ENCODE data around the gene SEMA3E. TPM values are rescaled to one million over a fixed set of nuclear protein-coding genes. Genes with fewer than 3 reads are reported as not detected.

SEMA3E gene
- total RNA-seq, 2 experiments from 2014 or later, result not detected

DNA sequence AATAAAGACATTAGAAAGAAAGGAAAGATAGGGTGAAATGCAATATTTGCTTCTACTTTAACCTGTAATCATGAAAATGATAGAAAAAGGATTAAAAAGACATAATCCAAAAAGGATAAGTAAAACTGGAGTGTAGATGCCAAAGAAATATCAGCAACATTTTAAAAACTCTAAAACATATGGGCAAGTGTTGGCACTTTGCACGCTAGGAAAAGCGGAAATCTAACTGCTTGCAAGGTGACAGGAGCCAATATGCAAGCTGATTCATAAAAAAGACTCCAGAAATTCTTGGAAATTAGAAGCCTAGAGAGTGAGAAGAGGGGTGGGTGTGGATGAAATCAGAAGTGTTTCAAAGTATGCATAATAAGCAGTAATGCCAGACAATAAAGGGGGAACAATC lies 161.1 kb downstream of the SEMA3E start:
- POLR2A ChIA-PET, result no interaction called here
- peaks cover 4% of the 10 kb centered on the region for H3K9me3 Mint-ChIP-seq
- no peak overlapping the region for H3K4me3 Mint-ChIP-seq
- H3K27me3 Mint-ChIP-seq, result no peaks in the 10 kb centered on the region
- CTCF ChIA-PET, result no interaction called here
- intact Hi-C loops (cut with micrococcal nuclease), result no loop called here
- H3K36me3 Mint-ChIP-seq, result no peaks in the 10 kb centered on the region
- H3K4me1 Mint-ChIP-seq (ENCODE audit: low read depth), result no peaks in the 10 kb centered on the region
- no peak overlapping the region for H3K27ac Mint-ChIP-seq
- no peak for DNase-seq

DNA sequence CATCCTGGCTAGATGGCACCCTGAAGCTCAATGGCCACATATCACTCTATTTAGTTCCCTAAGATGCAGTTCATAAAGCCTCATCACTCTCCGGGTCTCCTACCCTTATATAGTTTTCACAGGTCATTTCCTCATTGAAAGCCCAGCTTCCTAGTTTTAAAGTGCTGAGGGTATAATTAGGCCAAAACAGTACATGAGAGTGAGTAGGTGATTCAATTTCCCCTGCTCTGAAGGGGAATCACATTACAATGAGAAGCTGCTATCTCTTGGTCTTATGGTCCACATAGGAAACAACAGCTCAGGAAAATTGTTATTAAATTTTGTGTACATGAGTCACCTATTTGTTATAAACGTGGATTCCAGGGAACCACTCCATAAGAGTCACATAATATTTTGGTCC lies 162.0 kb downstream of the SEMA3E start:
- Mint-ChIP-seq H3K27me3 (no peaks in the 10 kb centered on the region), H3K4me1 (ENCODE audit: low read depth) (no peaks in the 10 kb centered on the region), H3K9me3 (peaks cover 5% of the 10 kb centered on the region), H3K27ac (no peak overlapping the region), H3K4me3 (no peak overlapping the region), H3K36me3 (no peaks in the 10 kb centered on the region)
- intact Hi-C loops (cut with micrococcal nuclease), result no loop called here
- CTCF ChIA-PET, result interaction anchor here (1.1 kb wide), 1 partner anchor 10 kb away, joined by 4 read pairs; no protein-coding TSS in a partner anchor
- no peak for DNase-seq
- POLR2A ChIA-PET, result no interaction called here

DNA sequence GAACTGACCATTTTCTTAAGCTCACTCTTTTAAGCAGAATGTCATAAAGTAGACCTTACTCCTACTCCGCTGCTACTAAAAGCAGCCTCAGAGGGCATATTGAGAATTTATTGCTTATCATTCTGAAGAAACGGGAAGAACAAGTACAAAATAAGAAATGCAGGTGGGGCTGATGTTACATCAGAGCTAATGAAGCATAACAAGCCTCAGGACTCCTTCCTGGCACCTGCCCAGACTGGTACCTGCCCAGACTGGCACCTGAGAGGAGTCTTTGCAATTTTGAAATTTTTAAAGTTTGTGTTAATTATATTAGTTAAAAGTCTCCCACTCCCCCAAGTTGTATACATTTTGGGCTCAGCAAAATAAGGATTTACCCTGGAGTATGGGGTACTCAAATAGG lies 162.4 kb downstream of the SEMA3E start:
- DNase-seq, result no peak
- H3K27me3 Mint-ChIP-seq, result no peaks in the 10 kb centered on the region
- CTCF ChIA-PET, result interaction anchor here (1.1 kb wide), 1 partner anchor 10 kb away, joined by 4 read pairs; no protein-coding TSS in a partner anchor

DNA sequence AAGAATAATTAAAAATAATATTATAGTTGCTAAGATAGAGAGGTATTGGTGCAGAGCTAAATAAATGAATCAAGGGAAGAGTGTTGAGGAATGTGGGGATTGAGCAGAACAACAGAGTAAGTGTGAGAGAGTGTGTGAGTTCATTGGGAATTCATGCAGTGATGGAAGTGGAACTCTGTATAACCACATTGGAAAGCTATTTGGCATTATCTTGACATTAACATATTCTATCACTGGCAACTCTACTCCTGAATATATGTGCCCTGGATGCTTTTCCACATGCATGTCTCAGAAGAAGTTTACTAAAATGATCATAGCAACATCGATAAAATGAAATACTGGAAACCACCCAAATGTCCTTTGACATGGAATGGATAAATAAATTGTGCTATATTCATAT lies 164.1 kb downstream of the SEMA3E start:
- CTCF ChIA-PET, result no interaction called here
- Mint-ChIP-seq H3K27me3 (no peaks in the 10 kb centered on the region), H3K4me1 (ENCODE audit: low read depth) (no peaks in the 10 kb centered on the region), H3K36me3 (no peaks in the 10 kb centered on the region), H3K27ac (no peak overlapping the region), H3K4me3 (no peak overlapping the region), H3K9me3 (peaks cover 5% of the 10 kb centered on the region)
- DNase-seq, result no peak
- POLR2A ChIA-PET, result no interaction called here
- intact Hi-C loops (cut with micrococcal nuclease), result no loop called here

More for the DNA sequence above, 162.4 kb downstream of the SEMA3E start:
- Mint-ChIP-seq H3K4me1 (ENCODE audit: low read depth) (no peaks in the 10 kb centered on the region), H3K4me3 (no peak overlapping the region), H3K27ac (no peak overlapping the region), H3K36me3 (no peaks in the 10 kb centered on the region), H3K9me3 (peaks cover 5% of the 10 kb centered on the region)
- POLR2A ChIA-PET, result no interaction called here
- intact Hi-C loops (cut with micrococcal nuclease), result no loop called here

DNA sequence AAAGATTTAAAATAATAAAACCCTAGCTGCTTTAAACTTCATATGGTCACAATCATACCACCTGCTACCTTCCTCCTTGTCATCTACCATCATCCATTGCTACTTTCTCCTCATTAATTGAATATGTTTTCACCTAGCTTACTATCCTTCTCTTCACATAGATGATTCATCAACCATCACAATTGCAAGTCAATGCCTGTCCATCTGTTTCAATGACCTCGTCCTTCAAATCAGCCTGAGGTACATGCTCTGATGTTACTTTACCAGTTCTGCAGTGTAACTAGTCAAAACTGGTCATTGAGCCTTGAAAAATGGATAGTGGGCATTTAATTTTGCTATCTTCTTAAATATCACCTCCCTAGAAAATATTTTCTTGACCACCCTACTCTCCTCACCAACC lies 164.7 kb downstream of the SEMA3E start:
- ChIA-PET POLR2A (no interaction called here), CTCF (no interaction called here)
- Mint-ChIP-seq H3K9me3 (peaks cover 5% of the 10 kb centered on the region), H3K27me3 (no peaks in the 10 kb centered on the region), H3K36me3 (no peaks in the 10 kb centered on the region), H3K27ac (no peak overlapping the region), H3K4me3 (no peak overlapping the region), H3K4me1 (ENCODE audit: low read depth) (no peaks in the 10 kb centered on the region)
- DNase-seq, result no peak
- intact Hi-C loops (cut with micrococcal nuclease), result no loop called here

DNA sequence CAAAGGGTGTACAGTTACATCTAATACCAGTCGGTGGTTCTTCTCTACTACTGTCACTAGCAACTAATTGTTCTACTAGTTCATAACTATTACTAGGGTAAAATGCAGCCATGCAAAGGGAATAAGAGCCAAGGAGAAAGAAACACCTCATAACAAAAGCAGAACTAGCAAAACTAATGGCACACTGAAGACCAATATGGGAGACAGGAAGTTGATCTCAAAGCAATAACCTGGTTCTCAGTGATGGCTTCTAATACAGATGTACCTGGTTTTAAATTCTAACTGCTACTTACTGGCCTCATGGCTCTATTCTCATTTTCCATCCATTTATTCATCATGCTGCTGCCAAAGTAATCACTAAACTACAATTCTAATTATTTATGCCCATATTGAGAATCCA lies 170.3 kb downstream of the SEMA3E start:
- DNase-seq, result no peak
- Mint-ChIP-seq H3K4me1 (ENCODE audit: low read depth) (no peaks in the 10 kb centered on the region), H3K27ac (no peak overlapping the region), H3K4me3 (no peak overlapping the region), H3K9me3 (peaks cover 4% of the 10 kb centered on the region), H3K36me3 (no peaks in the 10 kb centered on the region), H3K27me3 (no peaks in the 10 kb centered on the region)
- CTCF ChIA-PET, result no interaction called here
- POLR2A ChIA-PET, result no interaction called here
- intact Hi-C loops (cut with micrococcal nuclease), result no loop called here

DNA sequence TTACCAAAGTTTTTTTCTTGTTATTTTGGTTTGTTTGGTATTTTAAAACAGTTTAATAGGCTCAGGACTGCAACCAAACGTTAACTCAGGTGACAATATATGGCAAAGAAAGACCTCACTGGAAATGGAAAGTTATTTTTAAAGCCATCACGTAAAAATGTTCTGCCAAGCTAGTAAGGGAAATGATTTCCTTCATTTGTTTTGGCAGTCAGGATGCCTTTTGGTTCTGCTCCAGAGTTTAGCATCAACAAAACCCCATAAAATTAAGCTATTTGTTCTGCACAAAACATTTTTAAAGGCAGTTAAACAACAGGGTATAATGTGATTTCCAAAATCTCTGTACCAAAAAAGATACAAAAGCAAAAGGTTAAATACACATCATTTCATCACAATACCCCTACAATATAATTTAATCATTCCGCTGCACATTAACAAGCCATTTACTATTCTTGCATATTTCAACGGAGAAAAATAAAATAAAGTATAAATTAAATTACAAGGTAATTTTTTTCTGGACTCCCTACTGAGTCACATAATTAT lies 172.4 kb downstream of the SEMA3E start:
- intact Hi-C loops (cut with micrococcal nuclease), result no loop called here
- ChIA-PET POLR2A (no interaction called here), CTCF (interaction anchor here (1.0 kb wide), 1 partner anchor 10 kb away, joined by 4 read pairs; no protein-coding TSS in a partner anchor)
- H3K9me3 Mint-ChIP-seq, result peaks cover 5% of the 10 kb centered on the region
- H3K27ac Mint-ChIP-seq, result no peak overlapping the region
- H3K4me1 Mint-ChIP-seq (ENCODE audit: low read depth), result no peaks in the 10 kb centered on the region
- no peaks in the 10 kb centered on the region for H3K36me3 Mint-ChIP-seq
- no peak for DNase-seq
- no peak overlapping the region for H3K4me3 Mint-ChIP-seq
- no peaks in the 10 kb centered on the region for H3K27me3 Mint-ChIP-seq

DNA sequence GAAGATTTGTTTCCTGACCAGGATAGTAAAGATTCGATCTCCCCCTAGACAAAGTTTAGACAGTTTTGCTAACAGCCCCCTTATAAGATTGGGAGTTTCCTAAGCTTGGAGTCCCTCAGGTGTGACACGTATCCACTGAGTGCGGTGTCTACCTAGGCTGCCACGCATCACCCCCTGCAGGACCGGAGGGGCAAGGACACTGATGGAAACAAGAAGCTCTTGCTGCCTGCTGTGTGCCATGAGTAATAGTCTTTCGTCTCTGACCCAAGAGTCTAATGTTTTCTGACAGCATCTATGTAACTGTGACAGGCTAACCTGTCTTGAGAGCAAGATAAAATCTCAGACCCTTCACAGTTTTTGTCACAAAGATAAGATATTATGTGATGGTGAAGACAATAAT lies 173.5 kb downstream of the SEMA3E start:
- H3K4me1 Mint-ChIP-seq (ENCODE audit: low read depth), result no peaks in the 10 kb centered on the region
- intact Hi-C loops (cut with micrococcal nuclease), result no loop called here

DNA sequence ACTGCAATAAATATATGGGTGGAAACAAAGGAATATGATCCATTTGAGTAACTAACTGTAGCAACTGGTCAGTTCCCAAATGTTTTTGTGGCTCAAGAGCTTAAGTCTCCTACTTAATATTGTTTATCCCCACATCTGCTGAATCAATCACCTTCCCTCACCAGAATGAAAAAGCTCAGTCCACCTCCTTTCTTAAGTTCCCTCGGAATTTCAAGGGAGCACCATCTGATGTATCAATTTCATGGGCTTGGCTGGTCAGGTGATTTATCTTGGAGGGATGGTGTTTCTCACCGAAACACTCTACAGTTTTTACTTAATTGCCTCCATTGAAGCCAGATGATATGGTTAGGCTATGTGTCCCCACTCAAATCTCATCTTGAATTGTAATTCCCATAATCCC lies 176.6 kb downstream of the SEMA3E start:
- H3K9me3 Mint-ChIP-seq, result peaks cover 3% of the 10 kb centered on the region
- H3K36me3 Mint-ChIP-seq, result no peaks in the 10 kb centered on the region
- CTCF ChIA-PET, result no interaction called here

More for the DNA sequence above, 173.5 kb downstream of the SEMA3E start:
- ChIA-PET POLR2A (no interaction called here), CTCF (no interaction called here)
- no peak overlapping the region for H3K27ac Mint-ChIP-seq
- H3K27me3 Mint-ChIP-seq, result no peaks in the 10 kb centered on the region
- no peak overlapping the region for H3K4me3 Mint-ChIP-seq
- H3K9me3 Mint-ChIP-seq, result peaks cover 5% of the 10 kb centered on the region
- no peaks in the 10 kb centered on the region for H3K36me3 Mint-ChIP-seq
- DNase-seq, result no peak

DNA sequence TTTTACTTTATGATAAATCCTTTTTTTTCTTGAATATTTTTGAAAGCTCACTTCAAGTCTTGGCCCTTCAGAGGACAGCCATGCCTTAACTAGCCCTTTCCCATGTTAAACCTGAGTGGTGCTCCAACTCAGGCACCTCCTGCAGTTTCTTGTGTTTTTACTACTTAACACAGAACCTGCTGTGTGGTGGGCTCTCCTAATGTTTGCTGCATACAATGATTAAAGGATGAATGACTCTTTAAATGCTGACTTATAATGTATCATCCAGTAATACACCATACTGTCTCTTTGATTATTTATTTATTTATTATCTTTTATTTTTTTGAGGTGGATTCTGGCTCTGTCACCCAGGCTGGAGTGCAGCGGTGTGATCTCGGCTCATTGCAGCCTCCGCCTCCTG lies 179.4 kb downstream of the SEMA3E start:
- intact Hi-C loops (cut with micrococcal nuclease), result no loop called here
- POLR2A ChIA-PET, result no interaction called here
- no peak overlapping the region for H3K27ac Mint-ChIP-seq
- no peaks in the 10 kb centered on the region for H3K4me1 Mint-ChIP-seq (ENCODE audit: low read depth)
- no peak overlapping the region for H3K4me3 Mint-ChIP-seq
- DNase-seq, result no peak
- peaks cover 7% of the 10 kb centered on the region for H3K9me3 Mint-ChIP-seq
- CTCF ChIA-PET, result no interaction called here
- H3K27me3 Mint-ChIP-seq, result no peaks in the 10 kb centered on the region
- no peaks in the 10 kb centered on the region for H3K36me3 Mint-ChIP-seq

More for the DNA sequence above, 176.6 kb downstream of the SEMA3E start:
- DNase-seq, result no peak
- Mint-ChIP-seq H3K4me1 (ENCODE audit: low read depth) (no peaks in the 10 kb centered on the region), H3K27ac (no peak overlapping the region), H3K4me3 (no peak overlapping the region), H3K27me3 (no peaks in the 10 kb centered on the region)
- intact Hi-C loops (cut with micrococcal nuclease), result no loop called here
- POLR2A ChIA-PET, result no interaction called here

DNA sequence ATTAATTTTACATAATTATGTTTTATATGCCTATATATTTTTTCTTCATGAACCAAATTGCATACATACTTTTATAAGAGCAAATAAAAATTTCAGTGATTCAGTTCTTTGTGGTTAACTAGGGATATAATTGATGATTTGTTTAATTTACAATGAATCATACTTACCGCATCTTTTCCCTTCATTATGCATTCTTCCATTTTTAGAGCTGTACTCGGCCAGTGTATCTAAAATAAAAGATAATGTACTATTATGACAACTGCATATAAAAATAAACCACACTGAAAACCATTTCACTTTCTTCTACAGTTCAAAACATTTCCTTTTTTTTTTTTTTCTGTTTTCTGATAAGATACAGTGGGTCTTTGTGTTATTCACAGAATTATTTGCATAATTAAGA lies 179.9 kb downstream of the SEMA3E start:
- peaks cover 7% of the 10 kb centered on the region for H3K9me3 Mint-ChIP-seq
- H3K4me1 Mint-ChIP-seq (ENCODE audit: low read depth), result no peaks in the 10 kb centered on the region

DNA sequence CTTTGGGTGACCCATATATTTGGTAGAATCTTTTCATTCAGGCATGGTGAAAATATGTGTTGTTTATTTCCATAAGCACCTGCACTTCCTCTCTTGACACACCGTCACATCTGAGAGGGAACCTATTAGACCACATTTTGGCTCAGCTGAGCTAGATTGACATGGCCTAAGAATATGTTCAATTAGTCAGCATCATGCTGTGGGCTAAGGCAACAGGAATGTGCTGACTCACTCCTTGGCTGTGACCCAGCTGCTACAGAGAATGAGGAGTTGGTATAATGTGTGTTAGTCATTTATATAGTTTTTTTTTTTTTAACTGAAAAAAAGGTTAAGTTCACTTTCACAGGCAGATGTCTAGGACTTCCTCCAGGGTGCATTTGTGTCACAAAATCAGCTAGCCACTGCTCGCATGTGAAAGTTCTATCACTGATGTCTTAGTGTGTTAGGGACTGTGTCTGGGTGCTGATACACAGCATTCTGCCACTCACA lies 180.6 kb downstream of the SEMA3E start:
- DNase-seq, result peak; percentile 24
- CTCF ChIA-PET, result no interaction called here
- Mint-ChIP-seq H3K27me3 (no peaks in the 10 kb centered on the region), H3K36me3 (no peaks in the 10 kb centered on the region), H3K27ac (no peak overlapping the region), H3K4me3 (no peak overlapping the region), H3K9me3 (peaks cover 6% of the 10 kb centered on the region), H3K4me1 (ENCODE audit: low read depth) (no peaks in the 10 kb centered on the region)
- intact Hi-C loops (cut with micrococcal nuclease), result no loop called here
- POLR2A ChIA-PET, result no interaction called here

More for the DNA sequence above, 179.9 kb downstream of the SEMA3E start:
- CTCF ChIA-PET, result no interaction called here
- Mint-ChIP-seq H3K4me3 (no peak overlapping the region), H3K27ac (no peak overlapping the region), H3K27me3 (no peaks in the 10 kb centered on the region), H3K36me3 (no peaks in the 10 kb centered on the region)
- DNase-seq, result no peak
- POLR2A ChIA-PET, result no interaction called here
- intact Hi-C loops (cut with micrococcal nuclease), result no loop called here

DNA sequence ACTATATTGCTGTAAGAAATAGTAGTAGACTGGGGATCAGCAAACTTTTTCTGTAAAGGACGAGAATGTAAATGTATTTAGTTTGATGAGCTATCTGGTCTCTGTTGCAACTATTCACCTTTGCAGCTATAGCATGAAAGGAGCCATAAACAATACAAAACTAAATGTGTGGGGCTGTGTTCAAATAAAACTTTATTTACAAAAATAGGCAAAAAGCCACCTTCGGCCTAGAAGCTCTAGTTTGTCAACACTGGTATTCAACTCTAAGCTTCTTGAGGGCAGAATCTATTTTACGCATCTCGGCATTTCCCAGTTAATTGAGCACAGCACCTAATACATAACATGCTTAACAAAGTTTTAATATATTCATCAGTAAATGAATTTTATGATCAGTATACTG lies 181.4 kb downstream of the SEMA3E start:
- intact Hi-C loops (cut with micrococcal nuclease), result no loop called here
- no peak for DNase-seq
- no peak overlapping the region for H3K27ac Mint-ChIP-seq
- H3K4me1 Mint-ChIP-seq (ENCODE audit: low read depth), result no peaks in the 10 kb centered on the region
- no peaks in the 10 kb centered on the region for H3K36me3 Mint-ChIP-seq
- no peak overlapping the region for H3K4me3 Mint-ChIP-seq
- ChIA-PET CTCF (no interaction called here), POLR2A (no interaction called here)
- peaks cover 4% of the 10 kb centered on the region for H3K9me3 Mint-ChIP-seq
- no peaks in the 10 kb centered on the region for H3K27me3 Mint-ChIP-seq

Measured in activated CD4-positive, alpha-beta memory T cell treated with anti-CD3 and anti-CD28 coated beads for 36 hours (primary cell).